Spleen (tissue), 3 donors: ENCODE results near the gene HJV.

Experiments used
- POLR2A ChIP-seq, 3 donors: fragments of 450-650 bp; IDR thresholded peaks; one replicate each; pipeline ENCODE4 v1.5.1; 2017; ENCODE audit warnings: antibody characterized with exemption in 3 of 3, mild to moderate bottlenecking in 1 of 3
- POLR2AphosphoS5 ChIP-seq, 3 donors: sonication (generic); formaldehyde crosslinking; IDR thresholded peaks; one replicate each; pipeline ENCODE4 v1.5.1; 2017; ENCODE audit warnings: antibody characterized with exemption in 3 of 3

DNA sequence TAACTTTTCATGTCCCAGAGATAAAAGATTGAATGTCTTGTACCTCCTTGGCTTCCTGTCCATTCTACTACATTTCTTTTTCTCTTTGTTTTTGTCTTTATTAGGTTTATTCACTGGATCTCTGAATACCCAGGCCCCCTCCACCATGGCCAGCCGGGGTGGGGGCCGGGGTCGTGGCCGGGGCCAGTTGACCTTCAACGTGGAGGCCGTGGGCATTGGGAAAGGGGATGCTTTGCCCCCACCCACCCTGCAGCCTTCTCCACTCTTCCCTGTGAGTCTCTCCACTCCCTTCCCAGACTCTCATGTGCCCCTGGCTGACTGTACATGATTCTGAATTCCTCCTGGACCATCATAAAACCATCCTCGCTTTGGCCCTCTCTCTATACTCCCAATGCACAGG is 46.8 kb downstream of the HJV start:
- TF ChIP-seq POLR2AphosphoS5 (IDR thresholded peaks at IDR 0.05) (no peak), POLR2A (IDR thresholded peaks at IDR 0.05) (no peak)
